ENCODE results near the gene PRKG1. TPM values are rescaled to one million over a fixed set of nuclear protein-coding genes. Genes with fewer than 3 reads are reported as not detected.

The PRKG1 gene
- total RNA-seq, 1 donor from 2014 or later = 26.4 TPM

DNA sequence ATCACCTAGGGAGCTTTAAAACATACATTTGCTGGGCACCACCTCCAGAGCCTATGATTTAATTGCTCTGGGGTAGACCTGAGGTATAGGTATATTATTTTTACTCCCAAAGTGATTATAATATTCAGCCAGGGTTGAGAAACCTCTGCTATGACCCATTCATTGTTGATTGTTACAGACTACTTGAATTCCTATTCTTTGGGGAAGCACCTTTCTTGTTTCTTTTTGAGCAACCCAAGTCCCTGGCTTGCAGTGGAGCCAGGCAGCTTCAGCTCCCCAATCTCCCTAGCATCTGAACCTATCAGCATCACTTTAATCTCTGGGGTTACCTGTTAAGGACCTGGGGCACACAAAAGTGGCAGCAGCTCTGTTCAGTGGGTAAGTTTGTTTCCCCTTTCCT lies 8.6 kb downstream of the PRKG1 start:
- H3K4me3 ChIP-seq = no peak overlapping the region
- Mint-ChIP-seq H3K27me3 (ENCODE audit: insufficient read depth, low read depth) (no peaks in the 10 kb centered on the region), H3K36me3 (no peaks in the 10 kb centered on the region), H3K4me1 (peaks cover 25% of the 10 kb centered on the region), H3K9me3 (no peaks in the 10 kb centered on the region), H3K4me3 (no peak overlapping the region), H3K27ac (peak overlapping the region; percentile 34)
- no peak overlapping the region for H3K9ac ChIP-seq
- H3K4me2 ChIP-seq = peak overlapping the region; percentile 33
- no peaks in the 10 kb centered on the region for H3K9me3 ChIP-seq (ENCODE audit: low read depth)
- H3K79me2 ChIP-seq (ENCODE audit: low read depth) = peaks cover 25% of the 10 kb centered on the region
- H3K36me3 ChIP-seq = no peaks in the 10 kb centered on the region
- no peak overlapping the region for H3K27ac ChIP-seq
- TF ChIP-seq, protein P1, sequence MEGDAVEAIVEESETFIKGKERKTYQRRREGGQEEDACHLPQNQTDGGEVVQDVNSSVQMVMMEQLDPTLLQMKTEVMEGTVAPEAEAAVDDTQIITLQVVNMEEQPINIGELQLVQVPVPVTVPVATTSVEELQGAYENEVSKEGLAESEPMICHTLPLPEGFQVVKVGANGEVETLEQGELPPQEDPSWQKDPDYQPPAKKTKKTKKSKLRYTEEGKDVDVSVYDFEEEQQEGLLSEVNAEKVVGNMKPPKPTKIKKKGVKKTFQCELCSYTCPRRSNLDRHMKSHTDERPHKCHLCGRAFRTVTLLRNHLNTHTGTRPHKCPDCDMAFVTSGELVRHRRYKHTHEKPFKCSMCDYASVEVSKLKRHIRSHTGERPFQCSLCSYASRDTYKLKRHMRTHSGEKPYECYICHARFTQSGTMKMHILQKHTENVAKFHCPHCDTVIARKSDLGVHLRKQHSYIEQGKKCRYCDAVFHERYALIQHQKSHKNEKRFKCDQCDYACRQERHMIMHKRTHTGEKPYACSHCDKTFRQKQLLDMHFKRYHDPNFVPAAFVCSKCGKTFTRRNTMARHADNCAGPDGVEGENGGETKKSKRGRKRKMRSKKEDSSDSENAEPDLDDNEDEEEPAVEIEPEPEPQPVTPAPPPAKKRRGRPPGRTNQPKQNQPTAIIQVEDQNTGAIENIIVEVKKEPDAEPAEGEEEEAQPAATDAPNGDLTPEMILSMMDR (IDR thresholded peaks at IDR 0.05) = no peak
- no peak for TF ChIP-seq EZH2 (IDR thresholded peaks at IDR 0.05)
- no peak for TF ChIP-seq EZH2phosphoT487 (IDR thresholded peaks at IDR 0.05)
- no peak for DNase-seq (ENCODE audit: low spot score)
- H3K27me3 ChIP-seq = no peaks in the 10 kb centered on the region
- peaks cover 11% of the 10 kb centered on the region for H3F3A ChIP-seq (ENCODE audit: low read depth)
- H2AFZ ChIP-seq (replicated peaks) = no peak overlapping the region
- peaks cover 29% of the 10 kb centered on the region for H3K4me1 ChIP-seq
- no peaks in the 10 kb centered on the region for H4K20me1 ChIP-seq (ENCODE audit: low read depth)

GRCh38 chr10:51083356-51083853 lies 9.1 kb downstream of the PRKG1 start:
- no peaks in the 10 kb centered on the region for H3K36me3 ChIP-seq
- peak overlapping the region; percentile 33 for H3K4me2 ChIP-seq
- no peaks in the 10 kb centered on the region for H4K20me1 ChIP-seq (ENCODE audit: low read depth)
- peaks cover 11% of the 10 kb centered on the region for H3F3A ChIP-seq (ENCODE audit: low read depth)
- H3K27ac ChIP-seq = no peak overlapping the region
- peak overlapping the region; percentile 34 for H3K27ac Mint-ChIP-seq
- no peaks in the 10 kb centered on the region for H3K27me3 ChIP-seq
- H3K4me3 Mint-ChIP-seq = no peak overlapping the region
- H3K9me3 ChIP-seq (ENCODE audit: low read depth) = no peaks in the 10 kb centered on the region
- TF ChIP-seq EZH2phosphoT487 (IDR thresholded peaks at IDR 0.05) (no peak), EZH2 (IDR thresholded peaks at IDR 0.05) (no peak)
- TF ChIP-seq, protein P1 (IDR thresholded peaks at IDR 0.05) = peak; percentile 33
- no peaks in the 10 kb centered on the region for H3K9me3 Mint-ChIP-seq
- peak overlapping the region; percentile 2 for H2AFZ ChIP-seq (replicated peaks)
- H3K4me1 Mint-ChIP-seq = peaks cover 25% of the 10 kb centered on the region
- DNase-seq (ENCODE audit: low spot score) = peak; percentile 36
- no peak overlapping the region for H3K4me3 ChIP-seq
- no peaks in the 10 kb centered on the region for H3K27me3 Mint-ChIP-seq (ENCODE audit: insufficient read depth, low read depth)
- no peaks in the 10 kb centered on the region for H3K36me3 Mint-ChIP-seq
- H3K79me2 ChIP-seq (ENCODE audit: low read depth) = peaks cover 23% of the 10 kb centered on the region
- H3K9ac ChIP-seq = no peak overlapping the region
- H3K4me1 ChIP-seq = peaks cover 29% of the 10 kb centered on the region

DNA sequence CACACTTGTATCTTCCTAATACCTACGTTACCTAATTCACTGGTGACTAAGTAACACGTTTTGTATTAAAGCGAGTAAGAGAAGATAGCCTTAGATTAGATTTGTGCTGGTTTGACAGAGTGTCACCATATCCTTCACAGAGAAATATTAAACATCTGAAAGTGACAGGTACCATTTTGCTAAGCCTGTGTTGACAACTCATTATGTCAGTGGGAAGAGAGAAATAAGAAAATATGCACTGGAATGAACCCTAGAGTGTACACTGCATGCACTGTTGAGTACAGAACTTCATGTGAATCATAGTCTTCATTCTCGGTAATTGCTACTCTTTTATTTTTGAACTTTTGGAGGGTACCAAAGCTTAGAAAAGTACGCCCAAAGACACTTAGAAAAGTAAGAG lies 10.9 kb downstream of the PRKG1 start:
- Histone ChIP-seq H3K27me3 (no peaks in the 10 kb centered on the region), H3K27ac (no peak overlapping the region), H3K79me2 (ENCODE audit: low read depth) (peaks cover 17% of the 10 kb centered on the region), H3K9me3 (ENCODE audit: low read depth) (no peaks in the 10 kb centered on the region), H3K4me3 (no peak overlapping the region), H4K20me1 (ENCODE audit: low read depth) (no peaks in the 10 kb centered on the region), H2AFZ (replicated peaks) (no peak overlapping the region), H3F3A (ENCODE audit: low read depth) (peaks cover 5% of the 10 kb centered on the region), H3K9ac (no peak overlapping the region), H3K36me3 (no peaks in the 10 kb centered on the region), H3K4me1 (peaks cover 17% of the 10 kb centered on the region), H3K4me2 (no peak overlapping the region)
- no peaks in the 10 kb centered on the region for H3K36me3 Mint-ChIP-seq
- H3K9me3 Mint-ChIP-seq = no peaks in the 10 kb centered on the region
- TF ChIP-seq, protein P1 (IDR thresholded peaks at IDR 0.05) = no peak
- TF ChIP-seq EZH2phosphoT487 (IDR thresholded peaks at IDR 0.05) = no peak
- no peak for TF ChIP-seq EZH2 (IDR thresholded peaks at IDR 0.05)
- no peak for DNase-seq (ENCODE audit: low spot score)
- peaks cover 12% of the 10 kb centered on the region for H3K4me1 Mint-ChIP-seq
- no peak overlapping the region for H3K27ac Mint-ChIP-seq
- no peaks in the 10 kb centered on the region for H3K27me3 Mint-ChIP-seq (ENCODE audit: insufficient read depth, low read depth)
- no peak overlapping the region for H3K4me3 Mint-ChIP-seq
